G401 (cell line): ENCODE measurements around the gene NR1H4. TPM values are rescaled to one million over a fixed set of nuclear protein-coding genes. Genes with fewer than 3 reads are reported as not detected.

Experiments used
- DNase-seq: peaks from one replicate; pipeline ENCODE4 v3.0.0-alpha.2; 2015; ENCODE audit warnings: low spot score
- in situ Hi-C: cut with HindIII; loops from 2 replicates; pipeline ENCODE4 v1.10.0; 2016; ENCODE audit warnings: low sequenced_read_pairs, mixed read lengths
- total RNA-seq: library from RNA; depleted of rRNA; stranded (reverse); fragments of >200 nt; shearing (Covaris generic); gene quantifications from 2 replicates; pipeline ENCODE4 v1.2.3, GENCODE V29; 2014

Gene NR1H4
- total RNA-seq, 1 experiment from 2014 or later = not detected

DNA sequence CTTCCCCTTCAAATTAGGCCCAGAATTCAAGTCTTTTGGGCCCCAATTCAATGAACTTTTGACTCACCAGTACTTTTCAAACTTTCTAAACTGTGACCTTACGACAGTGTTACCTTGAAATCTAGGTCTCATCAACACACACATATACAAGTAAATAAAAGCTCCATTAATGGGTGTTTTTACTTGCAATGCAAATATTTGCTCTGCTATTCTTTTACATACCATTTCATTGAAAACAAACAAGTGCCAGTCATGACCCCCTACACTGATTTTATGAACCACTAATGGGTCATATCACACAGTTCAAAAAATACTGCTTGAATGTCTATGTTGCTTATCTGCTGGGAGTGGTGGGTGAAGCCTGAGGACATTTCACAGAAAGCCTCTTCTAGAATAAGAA is 9.1 kb upstream of the NR1H4 start:
- in situ Hi-C loops = no loop called here
- no peak for DNase-seq

DNA sequence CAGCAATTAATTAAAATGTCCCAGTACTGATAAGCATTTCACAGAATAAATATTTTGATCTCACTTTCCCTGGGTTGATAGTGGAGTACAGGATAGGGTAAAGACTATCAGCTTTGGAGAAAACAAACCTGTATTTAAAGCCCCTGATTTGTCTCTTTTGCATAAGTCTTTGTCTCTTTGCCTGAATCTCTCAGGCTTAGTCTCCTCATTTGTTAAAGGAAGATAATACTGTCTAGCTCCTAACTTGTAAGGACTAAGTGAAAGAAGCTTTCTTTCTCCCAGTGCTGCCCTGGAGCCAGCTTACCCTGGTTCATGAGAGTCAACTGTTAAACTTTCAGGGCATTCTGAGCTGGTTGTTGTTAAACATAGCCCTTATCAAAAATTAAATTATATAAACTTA is 5.5 kb upstream of the NR1H4 start:
- no peak for DNase-seq
- in situ Hi-C loops = no loop called here

DNA sequence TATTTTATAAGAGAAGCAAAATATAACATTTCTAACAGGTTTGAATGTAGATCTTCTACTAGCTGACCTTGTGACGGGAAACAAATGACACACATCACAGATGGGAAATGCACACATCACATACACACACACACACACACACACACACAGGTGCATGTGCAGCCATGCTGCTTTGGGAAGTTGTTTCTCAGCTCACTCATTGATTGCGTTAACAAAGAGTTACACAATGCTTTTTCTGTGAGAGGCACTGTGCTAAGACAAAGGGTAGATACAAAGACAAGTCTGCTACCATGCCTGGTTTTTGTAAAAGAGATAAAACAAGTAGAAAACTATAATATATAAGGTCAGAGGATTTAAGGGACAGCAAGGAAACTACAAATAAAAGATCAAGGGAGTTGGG is 1.3 kb upstream of the NR1H4 start:
- DNase-seq = no peak
- in situ Hi-C loops = no loop called here

DNA sequence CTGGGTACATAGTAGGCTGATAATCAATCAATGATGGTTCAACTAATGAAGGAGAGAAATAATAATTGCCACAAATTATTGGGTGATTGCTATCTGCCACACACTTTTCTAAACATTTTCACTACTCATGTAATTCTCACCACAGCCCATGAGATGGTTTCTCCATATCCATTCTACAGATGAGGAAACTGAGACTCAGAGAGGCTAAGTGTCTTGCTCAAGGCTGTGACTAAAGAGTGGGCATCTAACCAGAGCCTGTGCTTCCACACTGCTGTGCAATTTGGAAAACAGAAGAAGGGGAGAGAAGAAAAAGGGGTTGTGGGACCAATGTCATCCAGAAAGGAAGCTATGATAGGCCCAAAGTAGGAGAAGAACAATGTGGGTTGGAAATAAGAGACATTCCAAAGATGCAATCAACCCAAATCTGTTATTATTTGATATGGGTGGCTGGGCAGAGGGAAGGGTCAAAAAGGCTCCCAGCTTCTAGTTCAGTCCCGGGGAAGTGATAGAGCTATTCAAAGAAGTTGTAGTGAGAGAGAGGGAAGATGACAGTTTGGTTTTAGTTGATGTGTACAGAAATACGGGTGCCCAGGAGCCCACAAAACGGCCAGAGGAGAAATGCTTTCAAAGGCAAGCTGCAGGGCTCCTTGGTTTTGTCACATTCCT is 483 bp upstream of the NR1H4 start:
- in situ Hi-C loops = no loop called here

DNA sequence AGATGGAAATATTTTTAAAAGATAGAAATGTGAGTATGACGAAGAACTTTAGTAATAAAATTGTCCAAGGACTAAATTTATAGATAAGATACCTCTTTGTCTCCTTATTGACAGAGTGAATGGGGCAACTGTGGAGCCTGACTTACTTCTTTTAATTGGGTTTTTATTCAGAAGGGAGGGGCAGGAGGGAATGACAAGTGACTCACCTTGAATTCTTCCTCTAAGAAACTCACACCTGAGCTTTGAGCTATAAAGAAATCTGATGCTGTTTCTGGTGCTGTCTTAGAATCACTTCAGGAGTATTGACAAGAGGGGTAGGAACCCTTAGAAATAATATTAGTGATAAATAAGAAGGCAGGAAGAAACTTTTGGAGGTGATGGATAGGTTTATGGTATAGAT is 951 bp downstream of the NR1H4 start:
- in situ Hi-C loops = no loop called here
- DNase-seq = no peak

More for the DNA sequence above, 483 bp upstream of the NR1H4 start:
- no peak for DNase-seq

DNA sequence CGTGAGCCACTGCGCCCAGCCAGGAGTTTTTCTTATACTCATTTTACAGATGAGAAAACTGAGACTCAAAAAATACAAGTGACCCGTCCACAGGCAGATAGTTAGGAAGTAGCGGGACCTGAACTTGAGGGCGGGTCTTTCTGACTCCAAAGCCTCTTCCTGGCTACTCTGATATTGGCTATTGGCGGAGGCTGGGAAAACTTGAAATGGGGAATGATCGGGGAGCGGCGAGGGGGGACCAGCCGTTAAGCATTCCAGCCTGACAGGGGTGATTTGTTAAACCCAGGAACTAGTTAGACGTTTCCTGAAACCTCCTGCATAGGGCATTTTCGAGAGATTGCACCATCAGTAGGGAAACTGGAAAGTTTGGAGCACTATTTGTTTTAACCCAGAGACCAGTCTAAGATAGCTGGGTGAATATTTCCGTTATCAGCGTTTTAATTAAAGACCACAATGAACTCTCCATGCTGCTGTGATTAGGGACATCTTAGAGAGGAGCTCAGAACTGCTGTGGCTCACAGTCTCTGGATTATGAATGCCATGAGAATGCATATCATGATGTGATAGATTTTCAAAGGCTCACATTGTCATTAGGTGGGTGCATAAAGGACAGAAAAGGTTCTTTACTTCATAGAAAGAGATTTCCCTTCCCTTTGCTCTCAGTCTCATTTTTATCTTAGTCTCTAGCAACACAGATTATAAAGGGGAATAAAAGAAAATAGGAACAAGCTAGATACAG is 2.5 kb downstream of the NR1H4 start:
- in situ Hi-C loops = no loop called here
- DNase-seq = no peak

DNA sequence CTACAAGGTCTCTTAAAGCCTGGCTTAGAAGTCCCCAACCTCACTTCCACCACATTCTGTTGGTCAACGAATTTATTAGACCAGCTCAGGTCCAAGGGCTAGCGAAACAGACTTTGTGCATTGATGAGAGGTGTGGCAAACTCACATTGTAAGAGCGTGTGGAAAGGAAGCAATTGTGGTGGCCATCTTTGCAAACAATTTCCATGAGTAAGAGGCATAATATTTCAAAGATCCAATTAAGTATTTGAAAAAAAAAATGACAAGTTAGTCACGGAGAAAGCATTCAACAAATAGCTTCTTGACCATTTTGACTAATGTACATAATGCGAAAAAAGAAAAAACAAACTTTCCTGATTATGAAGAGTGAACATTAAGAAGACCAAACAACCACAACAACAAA is 7.4 kb downstream of the NR1H4 start:
- DNase-seq = no peak
- in situ Hi-C loops = no loop called here

DNA sequence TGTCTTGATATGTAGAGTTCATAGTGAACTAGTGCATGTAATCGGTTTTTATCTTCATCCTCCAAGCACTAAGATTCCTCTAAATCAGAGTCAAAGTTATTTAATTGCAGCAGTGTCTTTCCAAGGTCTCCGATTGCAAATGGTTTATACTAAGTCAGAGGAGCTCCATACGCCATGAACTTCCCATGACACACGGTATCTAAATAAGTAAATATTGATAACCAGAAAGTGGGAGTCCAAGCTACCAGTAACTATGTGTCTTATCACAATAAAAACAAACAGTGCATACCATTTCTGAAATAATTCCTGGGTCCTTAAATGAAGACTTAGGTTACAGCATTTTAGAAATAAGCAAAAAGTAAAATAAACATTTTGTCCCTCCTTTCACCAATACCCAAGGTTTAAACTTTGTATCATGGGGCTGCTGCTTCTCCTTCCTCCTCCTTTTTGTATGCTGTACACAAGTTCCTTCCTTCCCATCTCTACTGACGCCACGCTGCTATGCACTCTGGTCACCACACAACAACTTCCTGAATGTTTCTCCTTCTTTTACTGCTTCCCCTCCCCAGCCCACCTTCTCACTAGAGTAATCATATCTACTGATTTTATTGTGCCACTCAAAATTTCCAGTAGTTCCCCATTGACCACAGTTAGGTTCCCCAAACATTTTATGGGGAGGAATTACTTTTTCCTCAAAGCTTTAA is 10.7 kb downstream of the NR1H4 start:
- in situ Hi-C loops = no loop called here
- no peak for DNase-seq

DNA sequence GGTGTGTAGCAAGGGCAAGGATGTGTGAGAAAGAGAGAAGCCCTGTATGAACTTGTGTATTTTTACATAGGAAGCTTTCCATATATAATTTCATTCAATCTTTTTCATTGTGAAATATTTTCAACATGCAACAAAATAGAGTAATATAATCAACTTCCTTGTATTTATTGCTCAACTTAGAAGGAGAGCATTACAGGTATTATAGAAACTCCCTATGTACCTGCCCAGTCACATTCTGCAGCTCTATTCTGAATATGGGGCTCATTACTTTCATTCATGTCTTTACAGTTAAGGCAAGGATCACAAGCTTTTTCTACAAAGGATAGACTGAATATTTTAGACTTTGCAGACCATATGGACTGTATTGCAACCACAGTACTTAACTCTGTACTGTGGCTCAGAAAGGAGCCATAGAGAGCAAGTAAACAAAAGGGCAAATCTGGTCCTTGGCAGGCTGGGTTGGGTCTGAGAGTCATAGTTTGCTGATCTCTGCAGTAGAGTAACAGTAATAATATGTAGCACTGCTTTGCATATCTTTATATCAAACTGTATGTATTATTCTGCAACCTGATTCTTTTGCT is 11.3 kb downstream of the NR1H4 start:
- no peak for DNase-seq
- in situ Hi-C loops = no loop called here

DNA sequence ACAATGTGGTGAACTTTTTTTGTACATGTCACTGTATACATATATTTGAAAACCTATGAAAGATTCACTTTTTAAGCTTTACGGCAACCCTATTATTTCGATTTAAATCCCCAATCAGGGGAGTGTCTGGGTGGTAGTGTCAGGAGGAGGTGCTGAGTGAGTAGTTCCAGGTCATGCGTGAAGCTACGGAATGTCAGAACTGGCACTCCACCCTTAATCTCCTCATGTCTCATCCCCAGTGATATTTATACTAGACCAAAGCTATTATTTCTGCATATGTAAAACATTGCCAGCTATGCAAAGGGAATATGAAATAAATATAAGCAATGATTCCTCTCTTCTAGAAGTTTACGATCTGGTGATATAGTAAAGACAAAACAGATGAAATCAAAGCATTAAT is 12.3 kb downstream of the NR1H4 start:
- in situ Hi-C loops = no loop called here

DNA sequence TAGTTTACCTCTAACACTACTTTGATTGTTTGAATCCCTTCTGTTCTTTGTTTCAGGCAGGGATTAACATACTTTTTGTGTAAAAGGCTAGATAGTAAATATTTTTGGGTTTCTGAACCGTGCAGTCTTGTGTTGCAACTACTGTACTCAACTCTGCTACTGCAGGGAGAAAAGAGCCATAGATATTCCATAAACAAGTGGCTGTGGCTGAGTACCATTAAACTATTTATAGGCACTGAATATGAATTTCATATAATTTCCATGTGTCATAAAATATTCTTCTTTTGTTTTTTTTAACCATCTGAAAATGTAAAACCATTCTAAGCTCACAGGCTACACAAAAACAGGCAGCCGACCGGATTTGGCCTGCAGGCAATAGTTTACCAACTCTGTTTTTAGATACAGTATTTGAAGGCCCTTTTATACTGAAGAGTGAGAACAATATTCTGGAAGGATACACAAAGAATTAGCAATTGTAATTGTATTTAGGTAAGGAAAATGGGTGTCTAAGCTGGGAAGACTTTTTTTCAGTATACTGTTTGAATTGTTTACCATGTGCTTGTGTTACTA is 15.7 kb downstream of the NR1H4 start:
- in situ Hi-C loops = no loop called here
- DNase-seq = no peak

More for the DNA sequence above, 12.3 kb downstream of the NR1H4 start:
- no peak for DNase-seq

DNA sequence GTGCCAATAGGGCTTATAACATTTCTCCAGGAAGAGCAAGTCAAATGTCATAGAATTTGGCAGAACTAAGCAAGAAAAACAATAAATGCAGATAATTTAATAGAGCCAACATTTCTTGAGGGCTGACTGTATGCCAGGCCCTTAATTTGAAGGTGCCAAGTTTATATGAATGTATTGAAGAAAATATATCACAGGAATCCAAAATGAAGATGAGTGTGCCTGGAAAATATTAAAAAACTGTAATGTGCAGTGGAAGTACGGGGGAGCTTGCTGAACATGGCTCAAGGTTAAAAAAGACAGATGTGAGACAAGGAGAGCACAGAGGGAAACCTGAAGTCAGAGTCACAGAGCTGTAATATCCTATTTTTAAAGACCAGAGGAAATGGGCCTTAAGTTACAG is 16.4 kb downstream of the NR1H4 start:
- in situ Hi-C loops = no loop called here
- no peak for DNase-seq

DNA sequence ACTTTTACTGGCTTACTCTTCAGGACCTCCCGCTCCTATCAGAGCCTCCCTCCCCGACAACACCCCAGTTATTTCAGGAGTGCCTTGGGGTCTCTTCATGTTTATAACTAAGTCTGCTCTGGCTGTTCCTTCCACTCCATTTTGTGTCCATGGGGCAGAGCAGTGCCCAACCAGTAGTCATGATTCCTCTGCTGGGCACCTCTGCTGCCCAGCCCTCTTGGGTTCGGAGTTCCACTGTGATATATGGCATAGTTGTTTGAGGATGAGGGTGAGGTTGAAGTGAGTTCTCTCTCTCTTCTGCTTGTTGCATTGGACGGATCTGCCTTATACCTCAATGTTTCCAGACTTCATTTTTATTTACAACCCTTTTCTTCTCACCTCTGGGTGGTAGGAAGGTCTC is 17.4 kb downstream of the NR1H4 start:
- in situ Hi-C loops = no loop called here
- no peak for DNase-seq

DNA sequence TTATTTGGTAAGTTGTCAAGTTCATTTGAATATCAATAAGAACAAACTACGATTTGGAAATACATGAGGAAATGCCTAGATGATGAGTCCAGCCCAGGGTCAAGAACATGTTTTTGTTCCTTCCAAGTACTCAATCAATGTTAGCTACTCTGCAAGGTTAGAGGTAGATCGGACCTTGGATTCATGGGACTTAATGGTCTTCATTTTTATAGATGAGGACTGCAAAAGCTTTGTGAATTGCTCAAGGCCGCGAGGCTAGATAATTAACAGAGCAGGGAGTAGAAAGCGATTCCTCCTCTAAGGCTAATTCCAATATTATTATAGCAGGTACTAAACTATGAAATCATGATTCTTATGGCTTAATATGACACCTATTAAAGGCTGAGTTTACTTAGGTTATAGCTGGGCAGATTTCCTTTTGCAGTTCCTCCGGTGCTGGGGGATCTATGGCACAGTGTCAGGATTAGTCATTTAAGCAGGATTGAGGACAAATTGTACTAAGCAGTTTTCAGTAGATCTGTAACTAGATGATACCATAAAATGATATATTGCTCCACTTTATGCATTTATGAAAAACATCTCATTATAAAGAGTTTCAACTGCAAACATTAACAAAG is 19.8 kb downstream of the NR1H4 start:
- in situ Hi-C loops = no loop called here
- DNase-seq = no peak

DNA sequence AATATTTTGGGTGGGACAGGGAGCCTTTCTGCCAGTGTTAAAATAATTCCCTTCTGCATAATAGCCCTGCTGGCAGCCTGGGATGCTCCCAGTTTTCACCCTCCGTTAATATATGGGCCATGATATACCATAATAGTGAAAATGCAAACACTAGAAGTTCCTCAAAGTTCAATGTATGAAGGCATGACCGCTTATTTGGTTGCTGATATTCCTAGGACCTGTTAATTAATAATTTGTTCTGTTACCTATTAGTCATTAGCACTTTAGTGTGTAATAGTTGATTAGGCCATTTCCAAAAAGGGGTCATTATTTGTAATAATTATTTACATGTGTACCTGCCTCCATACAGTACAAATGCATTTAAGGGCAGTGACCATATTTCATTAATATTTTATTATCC is 20.4 kb downstream of the NR1H4 start:
- in situ Hi-C loops = no loop called here
- no peak for DNase-seq

DNA sequence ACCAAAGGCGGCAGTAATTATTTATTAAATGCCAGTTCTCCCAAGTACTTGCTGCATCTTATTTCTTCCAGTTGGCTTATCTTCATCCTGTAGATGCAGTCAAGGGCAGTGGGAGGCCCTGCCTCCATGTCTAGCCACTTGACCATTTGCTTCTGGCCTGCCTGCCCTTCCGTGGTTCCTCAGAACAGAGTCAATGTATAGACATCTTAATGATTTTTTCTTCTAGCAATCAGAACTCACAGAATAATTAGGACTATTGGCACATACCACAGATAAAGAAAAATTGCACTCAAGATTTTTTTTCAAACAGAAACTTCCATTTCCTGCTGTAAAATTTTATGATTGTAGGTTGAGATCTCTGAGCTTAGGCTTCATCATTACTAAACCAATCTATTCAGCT is 20.9 kb downstream of the NR1H4 start:
- DNase-seq = no peak
- in situ Hi-C loops = no loop called here

DNA sequence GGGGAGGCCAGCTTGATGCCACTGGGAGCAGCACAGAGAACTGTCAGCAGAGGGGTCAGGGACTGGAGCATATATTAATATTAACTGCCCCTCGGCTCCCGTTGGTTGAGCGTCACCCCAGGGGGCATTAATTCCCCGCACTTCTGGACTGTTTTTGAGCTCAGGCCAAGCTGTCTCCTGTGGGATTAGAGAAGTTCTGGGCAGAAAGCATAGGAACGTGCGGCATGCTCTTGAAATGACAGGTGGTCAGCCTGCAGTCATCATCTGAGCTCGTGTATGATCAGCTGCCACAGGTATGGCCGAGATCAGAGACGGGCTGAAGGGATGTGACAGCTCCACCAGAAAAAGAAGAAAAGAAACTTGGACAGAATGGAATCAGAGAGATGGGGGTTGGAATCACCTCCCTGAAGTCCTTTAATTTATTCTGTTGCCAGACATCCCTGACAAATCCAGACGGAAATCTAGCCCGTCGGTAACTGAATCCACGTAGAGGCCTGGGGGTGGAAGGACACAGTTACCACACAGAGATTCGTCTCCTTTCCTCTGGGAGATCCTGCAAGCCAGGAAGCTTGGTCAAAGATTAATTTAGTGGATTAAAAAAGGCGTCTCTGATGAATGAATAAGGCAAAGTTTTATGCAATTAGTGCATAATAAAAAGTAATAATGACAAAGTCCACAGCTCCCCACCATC is 23.6 kb downstream of the NR1H4 start:
- in situ Hi-C loops = no loop called here
- DNase-seq = no peak

DNA sequence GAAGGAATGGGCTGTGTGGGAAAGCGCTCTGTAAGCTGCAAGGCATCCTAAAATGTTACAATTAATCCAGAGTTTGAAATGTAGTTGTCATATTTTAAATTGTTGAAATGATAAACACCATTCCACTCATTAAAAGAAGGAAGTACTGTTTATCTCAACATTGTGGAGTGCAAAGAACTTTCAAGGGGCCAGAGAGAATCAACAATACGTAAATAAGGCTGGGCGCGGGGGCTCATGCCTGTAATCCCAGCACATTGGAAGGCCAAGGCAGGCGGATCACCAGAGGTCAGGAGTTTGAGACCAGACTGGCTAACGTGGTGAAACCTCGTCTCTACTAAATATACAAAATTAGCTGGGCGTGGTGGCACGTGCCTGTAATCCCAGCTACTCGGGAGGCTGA is 24.5 kb downstream of the NR1H4 start:
- no peak for DNase-seq
- in situ Hi-C loops = no loop called here

DNA sequence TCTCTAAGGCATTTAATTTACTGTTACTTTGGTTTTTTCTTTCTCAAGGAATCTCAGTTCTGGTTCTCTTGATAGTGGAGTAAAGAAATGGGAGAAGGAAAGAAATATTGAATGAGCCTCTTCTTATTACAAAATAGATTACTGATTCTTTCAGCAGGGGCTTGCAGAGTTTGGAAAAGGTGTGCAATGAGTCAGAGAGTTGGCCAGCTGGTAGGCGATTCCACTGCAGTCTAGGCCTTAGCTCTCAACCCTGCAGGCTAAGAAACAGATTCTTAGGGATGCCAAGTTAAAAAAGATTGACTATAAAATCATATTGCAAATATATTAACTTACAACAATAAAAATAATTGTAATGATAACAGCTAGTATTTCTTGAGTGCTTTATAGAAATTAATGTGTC is 25.8 kb downstream of the NR1H4 start:
- no peak for DNase-seq
- in situ Hi-C loops = no loop called here
